IMR-90 (cell line): ENCODE results near the gene WLS. TPM values are rescaled to one million over a fixed set of nuclear protein-coding genes. Genes with fewer than 3 reads are reported as not detected.

ENCODE experiments used
- ATAC-seq: fragments of 200-7000 bp; cut with Tn5 transposase; 2 replicates; pipeline ENCODE4 v1.9.1; 2020; ENCODE audit warnings: low read depth, mild to moderate bottlenecking, moderate library complexity
- BruUV-seq: library from RNA; stranded (reverse); fragments of 400-500 nt; replicated peaks from 2 replicates; lab custom pipeline; 2021; lab: Mats Ljungman, UMichigan
- CTCF ChIA-PET: fragments of 300-600 bp; formaldehyde crosslinking; extraction: SDS; loops from one replicate; lab custom pipeline; 2021; ENCODE audit warnings: antibody characterized with exemption; lab: Yijun Ruan, JAX
- POLR2A ChIA-PET: fragments of 300-600 bp; sonication (Branson Sonifier 250); formaldehyde crosslinking; loops from one replicate; lab custom pipeline; 2022; ENCODE audit warnings: antibody characterized with exemption; ENCODE audit not compliant: unreplicated experiment; lab: Charles Lee
- DNase-seq: peaks from one replicate; pipeline ENCODE4 v3.0.0; 2013
- H2AFZ ChIP-seq: replicated peaks from 2 replicates; pipeline ENCODE3; 2013; ENCODE audit warnings: low read length, mild to moderate bottlenecking; ENCODE audit not compliant: poor library complexity
- H2AK5ac ChIP-seq: 2 replicates; pipeline ENCODE4 v1.6.1; 2013; ENCODE audit warnings: low read depth, low read length, inconsistent platforms
- H2AK9ac ChIP-seq: replicated peaks from 2 replicates; pipeline ENCODE3; 2013; ENCODE audit warnings: mild to moderate bottlenecking, low read depth, low read length, moderate library complexity; ENCODE audit not compliant: poor library complexity
- H2BK120ac ChIP-seq: 2 replicates; pipeline ENCODE4 v1.6.1; 2013; ENCODE audit warnings: low read depth, low read length, inconsistent platforms
- H2BK15ac ChIP-seq: 3 replicates; pipeline ENCODE4 v1.6.1; 2013; ENCODE audit warnings: low read depth, low read length, inconsistent platforms
- H2BK20ac ChIP-seq: 2 replicates; pipeline ENCODE4 v1.6.1; 2013; ENCODE audit warnings: low read depth, mild to moderate bottlenecking, inconsistent platforms, low read length, moderate library complexity
- H2BK5ac ChIP-seq: 2 replicates; pipeline ENCODE4 v1.6.1; 2013; ENCODE audit warnings: mild to moderate bottlenecking, low read depth, low read length, inconsistent platforms; ENCODE audit not compliant: poor library complexity, severe bottlenecking
- H3K14ac ChIP-seq: replicated peaks from 2 replicates; pipeline ENCODE4 v1.6.1; 2013; ENCODE audit warnings: low read depth, low read length, inconsistent platforms
- H3K18ac ChIP-seq: 2 replicates; pipeline ENCODE4 v1.6.1; 2013; ENCODE audit warnings: low read depth, low read length, control low read depth
- H3K23ac ChIP-seq: 2 replicates; pipeline ENCODE4 v1.6.1; 2013; ENCODE audit warnings: low read depth, low read length, inconsistent platforms
- H3K27ac ChIP-seq: 2 replicates; pipeline ENCODE4 v1.5.1; 2013; ENCODE audit warnings: mild to moderate bottlenecking, control low read depth, low read length; ENCODE audit not compliant: insufficient read depth
- H3K27me3 ChIP-seq: 2 replicates; pipeline ENCODE4 v1.6.1; 2013; ENCODE audit warnings: low read length; ENCODE audit not compliant: control insufficient read depth, insufficient read depth
- H3K36me3 ChIP-seq: 2 replicates; pipeline ENCODE4 v1.6.1; 2013; ENCODE audit warnings: low read length, mixed read lengths; ENCODE audit not compliant: control insufficient read depth, insufficient read depth
- H3K4ac ChIP-seq: 2 replicates; pipeline ENCODE4 v1.6.1; 2013; ENCODE audit warnings: low read depth, low read length, inconsistent platforms
- H3K4me1 ChIP-seq: 2 replicates; pipeline ENCODE4 v1.6.1; 2013; ENCODE audit warnings: low read length, mixed read lengths; ENCODE audit not compliant: control insufficient read depth, insufficient read depth
- H3K4me2 ChIP-seq: 2 replicates; pipeline ENCODE4 v1.6.1; 2013; ENCODE audit warnings: low read depth, mild to moderate bottlenecking, control low read depth, low read length, moderate library complexity
- H3K4me3 ChIP-seq: 2 replicates; pipeline ENCODE4 v1.5.1; 2013; ENCODE audit warnings: low read depth, mild to moderate bottlenecking, control low read depth, low read length, moderate library complexity; ENCODE audit not compliant: insufficient read depth
- H3K56ac ChIP-seq: 2 replicates; pipeline ENCODE4 v1.6.1; 2013; ENCODE audit warnings: low read length, inconsistent platforms; ENCODE audit not compliant: insufficient read depth; ENCODE audit errors: extremely low read depth
- H3K79me1 ChIP-seq, 2 experiments: 2 replicates each; pipeline ENCODE4 v1.6.1; 2013; ENCODE audit warnings: low read length in 2 of 2, inconsistent platforms in 1 of 2, low read depth in 1 of 2
- H3K9ac ChIP-seq: 2 replicates; pipeline ENCODE4 v1.6.1; 2013; ENCODE audit warnings: low read depth, low read length, control low read depth
- H3K9me1 ChIP-seq: 2 replicates; pipeline ENCODE4 v1.6.1; 2013; ENCODE audit warnings: low read length, inconsistent platforms; ENCODE audit not compliant: insufficient read depth
- H3K9me3 ChIP-seq: 2 replicates; pipeline ENCODE4 v1.6.1; 2013; ENCODE audit warnings: low read length; ENCODE audit not compliant: control insufficient read depth, insufficient read depth
- H4K20me1 ChIP-seq: 2 replicates; pipeline ENCODE4 v1.6.1; 2013; ENCODE audit warnings: low read length, inconsistent platforms; ENCODE audit not compliant: insufficient read depth
- H4K5ac ChIP-seq: 2 replicates; pipeline ENCODE4 v1.6.1; 2013; ENCODE audit warnings: mild to moderate bottlenecking, low read depth, low read length, control low read depth
- H4K8ac ChIP-seq, 2 experiments: 2 replicates each; pipeline ENCODE4 v1.6.1; 2013; ENCODE audit warnings: low read depth in 2 of 2, low read length in 2 of 2, control low read depth in 1 of 2, inconsistent platforms in 1 of 2
- H4K91ac ChIP-seq: 2 replicates; pipeline ENCODE4 v1.6.1; 2013; ENCODE audit warnings: low read depth, low read length, inconsistent platforms; ENCODE audit not compliant: insufficient read depth
- BHLHE40 ChIP-seq: fragments of 150-350 bp; IDR thresholded peaks from 2 replicates; pipeline ENCODE4 v1.6.1; 2016; ENCODE audit warnings: mild to moderate bottlenecking, low read depth, low read length
- CEBPB ChIP-seq: IDR thresholded peaks from 2 replicates; pipeline ENCODE4 v1.6.1; 2012; ENCODE audit warnings: low read depth, low read length, improper control_type of control experiment
- CHD1 ChIP-seq: IDR thresholded peaks from 2 replicates; pipeline ENCODE4 v1.6.1; 2012; ENCODE audit warnings: low read depth, low read length, improper control_type of control experiment
- FOS ChIP-seq: fragments of 150-350 bp; IDR thresholded peaks from 2 replicates; pipeline ENCODE4 v1.6.1; 2016; ENCODE audit warnings: low read depth, low read length
- MAFK ChIP-seq: IDR thresholded peaks from 2 replicates; pipeline ENCODE4 v1.6.1; 2012; ENCODE audit warnings: low read depth, low read length, improper control_type of control experiment
- MAZ ChIP-seq: IDR thresholded peaks from 2 replicates; pipeline ENCODE4 v1.6.1; 2012; ENCODE audit warnings: low read depth, mild to moderate bottlenecking, low read length, improper control_type of control experiment, moderate library complexity, borderline replicate concordance
- MXI1 ChIP-seq: IDR thresholded peaks from 2 replicates; pipeline ENCODE4 v1.6.1; 2012; ENCODE audit warnings: low read depth, mild to moderate bottlenecking, low read length, moderate library complexity, borderline replicate concordance
- NFE2L2 ChIP-seq: fragments of 150-350 bp; IDR thresholded peaks from 2 replicates; pipeline ENCODE4 v1.6.1; 2016; ENCODE audit warnings: low read depth, mild to moderate bottlenecking, low read length
- POLR2A ChIP-seq: IDR thresholded peaks from 2 replicates; pipeline ENCODE4 v1.6.1; 2012; ENCODE audit warnings: mild to moderate bottlenecking, low read depth, low read length
- RAD21 ChIP-seq: IDR thresholded peaks from 2 replicates; pipeline ENCODE4 v1.6.1; 2012; ENCODE audit warnings: low read length, improper control_type of control experiment
- RCOR1 ChIP-seq: IDR thresholded peaks from 2 replicates; pipeline ENCODE4 v1.6.1; 2012; ENCODE audit warnings: mild to moderate bottlenecking, low read length, improper control_type of control experiment; ENCODE audit not compliant: insufficient replicate concordance
- RFX5 ChIP-seq: IDR thresholded peaks from 2 replicates; pipeline ENCODE4 v1.8.0; 2012; ENCODE audit warnings: low read depth, mild to moderate bottlenecking, low read length, moderate library complexity
- SMC3 ChIP-seq: fragments of 150-350 bp; IDR thresholded peaks from 2 replicates; pipeline ENCODE4 v1.6.1; 2016; ENCODE audit warnings: low read depth, mild to moderate bottlenecking, antibody characterized with exemption, low read length, moderate library complexity
- WGBS, 2 experiments: methylation state at CpG; one replicate each; pipeline versions ENCODE4 v1.1.5 to v1.1.7; 2013; ENCODE audit warnings: missing lambda C conversion rate in 2 of 2; ENCODE audit not compliant: insufficient read length in 1 of 2; ENCODE audit errors: extremely low coverage in 2 of 2; 5-methylcytosine and 5-hydroxymethylcytosine counted together
- dilution Hi-C: fragments of 300-500 bp; cut with HindIII; formaldehyde crosslinking; loops from one replicate; pipeline ENCODE4 v1.14.3; 2018; ENCODE audit warnings: low sequenced_read_pairs; ENCODE audit not compliant: unreplicated experiment
- in situ Hi-C: fragments of 300-500 bp; cut with MboI; formaldehyde crosslinking; loops from 3 replicates; pipeline ENCODE4 v1.14.3; 2019; ENCODE audit warnings: low sequenced_read_pairs, inconsistent platforms, mixed read lengths
- intact Hi-C: fragments of 100-400 bp; cut with micrococcal nuclease; formaldehyde crosslinking; loops from 2 replicates; pipeline ENCODE4 v1.10.0; 2022
- polyA plus RNA-seq, 3 experiments: library from polyadenylated mRNA; depleted of rRNA; stranded (reverse); fragments of >200 nt; gene quantifications; 2 replicates each; pipeline ENCODE4 v1.2.3, GENCODE V29; 2012; ENCODE audit warnings: low replicate concordance in 1 of 3
- total RNA-seq: library from RNA; depleted of rRNA; stranded (reverse); fragments of >200 nt; gene quantifications from 2 replicates; pipeline ENCODE4 v1.2.3, GENCODE V29; 2012
- TF ChIP-seq, protein P1 (sequence below): conservative IDR thresholded peaks from 2 replicates; pipeline ENCODE4 v1.5.1; 2012; ENCODE audit warnings: mild to moderate bottlenecking, low read depth, low read length, improper control_type of control experiment
- TF ChIP-seq, protein P2 (sequence below): fragments of 150-350 bp; IDR thresholded peaks from 2 replicates; pipeline ENCODE4 v1.6.1; 2017; ENCODE audit warnings: mild to moderate bottlenecking, antibody characterized with exemption, low read length, low read depth
- TF ChIP-seq, protein P3 (sequence below): fragments of 150-350 bp; IDR thresholded peaks from 2 replicates; pipeline ENCODE4 v1.6.1; 2016; ENCODE audit warnings: low read depth, mild to moderate bottlenecking, low read length, moderate library complexity, borderline replicate concordance

The WLS gene
- total and polyA plus RNA-seq, 2 of the 4 experiments (the other 2 are of a cell fraction) = 152 to 157 TPM

DNA sequence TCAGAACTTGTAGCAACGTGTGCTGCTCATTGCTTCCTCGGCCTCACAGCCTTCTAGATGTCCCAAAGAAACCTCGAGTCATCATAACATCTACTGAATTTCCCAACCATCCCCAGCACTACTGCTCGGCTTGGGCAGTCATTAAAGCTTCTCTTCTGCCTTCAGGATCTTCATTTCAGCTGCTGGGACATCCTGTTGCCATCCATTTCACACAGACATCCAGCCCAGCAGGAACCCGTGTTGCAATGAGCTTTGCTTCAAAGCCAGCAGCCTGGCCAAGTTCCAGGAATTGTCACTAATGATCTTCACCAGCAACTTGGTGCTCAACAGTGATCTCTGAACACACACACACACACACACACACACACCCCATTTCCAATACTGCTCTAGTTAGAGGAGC lies 18.5 kb downstream of the WLS start:
- Histone ChIP-seq H4K91ac (0 out of 2 replicates have a peak overlapping the region, but pooled peaks have one; percentile 1), H3K79me1 (peaks cover 42 to 65% of the 10 kb centered on the region in 2 experiments), H2BK5ac (no peak overlapping the region), H2AK5ac (no peak overlapping the region), H3K23ac (no peak overlapping the region), H3K9me1 (peaks cover 17% of the 10 kb centered on the region), H3K56ac (no peak overlapping the region), H2AK9ac (no peak overlapping the region), H2BK120ac (no peak overlapping the region), H3K4me1 (peaks cover 26% of the 10 kb centered on the region), H3K18ac (peak overlapping the region; percentile 13; the same call in 1 of the 2 replicates), H3K27me3 (no peaks in the 10 kb centered on the region), H3K14ac (no peak overlapping the region), H4K5ac (no peak overlapping the region), H4K20me1 (peaks cover 43% of the 10 kb centered on the region), H4K8ac (0 out of 4 replicates have a peak overlapping the region, but pooled peaks of 1 of the 2 experiments have one; percentile 4), H3K4me2 (no peak overlapping the region), H3K27ac (0 out of 2 replicates have a peak overlapping the region, but pooled peaks have one; percentile 17), H2BK15ac (no peak overlapping the region), H3K9me3 (no peaks in the 10 kb centered on the region), H3K4ac (no peak overlapping the region), H3K9ac (no peak overlapping the region), H3K4me3 (no peak overlapping the region), H2AFZ (no peak overlapping the region), H2BK20ac (no peak overlapping the region), H3K36me3 (no peaks in the 10 kb centered on the region; the same call in 1 of the 2 replicates)
- peak; percentile 22; the same call in 1 of the 2 replicates for ATAC-seq
- ChIA-PET CTCF (interaction anchor here (0.9 kb wide), 1 partner anchor 13 kb away, joined by 3 read pairs; no protein-coding TSS in a partner anchor), POLR2A (interaction anchor here (0.5 kb wide), 1 partner anchor 15 kb away, joined by 7 read pairs; no protein-coding TSS in a partner anchor)
- in situ Hi-C loops (no loop called here), dilution Hi-C loops (no loop called here), intact Hi-C loops (no loop called here)
- TF ChIP-seq FOS (no peak), RFX5 (no peak), CEBPB (no peak; the same call in 1 of the 2 replicates), SMC3 (no peak), POLR2A (no peak), CHD1 (no peak), RCOR1 (no peak), BHLHE40 (no peak), RAD21 (no peak), MXI1 (no peak), MAFK (no peak), MAZ (no peak), NFE2L2 (no peak)
- TF ChIP-seq, protein P1, sequence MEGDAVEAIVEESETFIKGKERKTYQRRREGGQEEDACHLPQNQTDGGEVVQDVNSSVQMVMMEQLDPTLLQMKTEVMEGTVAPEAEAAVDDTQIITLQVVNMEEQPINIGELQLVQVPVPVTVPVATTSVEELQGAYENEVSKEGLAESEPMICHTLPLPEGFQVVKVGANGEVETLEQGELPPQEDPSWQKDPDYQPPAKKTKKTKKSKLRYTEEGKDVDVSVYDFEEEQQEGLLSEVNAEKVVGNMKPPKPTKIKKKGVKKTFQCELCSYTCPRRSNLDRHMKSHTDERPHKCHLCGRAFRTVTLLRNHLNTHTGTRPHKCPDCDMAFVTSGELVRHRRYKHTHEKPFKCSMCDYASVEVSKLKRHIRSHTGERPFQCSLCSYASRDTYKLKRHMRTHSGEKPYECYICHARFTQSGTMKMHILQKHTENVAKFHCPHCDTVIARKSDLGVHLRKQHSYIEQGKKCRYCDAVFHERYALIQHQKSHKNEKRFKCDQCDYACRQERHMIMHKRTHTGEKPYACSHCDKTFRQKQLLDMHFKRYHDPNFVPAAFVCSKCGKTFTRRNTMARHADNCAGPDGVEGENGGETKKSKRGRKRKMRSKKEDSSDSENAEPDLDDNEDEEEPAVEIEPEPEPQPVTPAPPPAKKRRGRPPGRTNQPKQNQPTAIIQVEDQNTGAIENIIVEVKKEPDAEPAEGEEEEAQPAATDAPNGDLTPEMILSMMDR = no peak
- TF ChIP-seq, protein P2, sequence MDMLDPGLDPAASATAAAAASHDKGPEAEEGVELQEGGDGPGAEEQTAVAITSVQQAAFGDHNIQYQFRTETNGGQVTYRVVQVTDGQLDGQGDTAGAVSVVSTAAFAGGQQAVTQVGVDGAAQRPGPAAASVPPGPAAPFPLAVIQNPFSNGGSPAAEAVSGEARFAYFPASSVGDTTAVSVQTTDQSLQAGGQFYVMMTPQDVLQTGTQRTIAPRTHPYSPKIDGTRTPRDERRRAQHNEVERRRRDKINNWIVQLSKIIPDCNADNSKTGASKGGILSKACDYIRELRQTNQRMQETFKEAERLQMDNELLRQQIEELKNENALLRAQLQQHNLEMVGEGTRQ = no peak
- TF ChIP-seq, protein P3, sequence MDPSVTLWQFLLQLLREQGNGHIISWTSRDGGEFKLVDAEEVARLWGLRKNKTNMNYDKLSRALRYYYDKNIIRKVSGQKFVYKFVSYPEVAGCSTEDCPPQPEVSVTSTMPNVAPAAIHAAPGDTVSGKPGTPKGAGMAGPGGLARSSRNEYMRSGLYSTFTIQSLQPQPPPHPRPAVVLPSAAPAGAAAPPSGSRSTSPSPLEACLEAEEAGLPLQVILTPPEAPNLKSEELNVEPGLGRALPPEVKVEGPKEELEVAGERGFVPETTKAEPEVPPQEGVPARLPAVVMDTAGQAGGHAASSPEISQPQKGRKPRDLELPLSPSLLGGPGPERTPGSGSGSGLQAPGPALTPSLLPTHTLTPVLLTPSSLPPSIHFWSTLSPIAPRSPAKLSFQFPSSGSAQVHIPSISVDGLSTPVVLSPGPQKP = no peak
- 40% methylated on average over 4 of the region's 5 CpGs; no CpG with 5 or more reads in 1 of the 2 experiments for WGBS, 2 experiments
- no TSS peak for BruUV-seq
- DNase-seq = peak; percentile 58
